Measurements from ENCODE around the gene FGF6. TPM values are rescaled to one million over a fixed set of nuclear protein-coding genes. Genes with fewer than 3 reads are reported as not detected.

Gene FGF6
- total and polyA plus RNA-seq, 10 of the 15 experiments (the other 5 are each of a cell fraction or from before 2014, with no cell fraction given) = not detected

- Histone ChIP-seq H3K27ac (ENCODE audit: control insufficient read depth, insufficient read depth) (no peak overlapping the region), H3K36me3 (ENCODE audit: control insufficient read depth in 2 of 2, insufficient read depth in 2 of 2, low read length in 1 of 2) (no peaks in the 10 kb centered on the region), H3K9me3 (replicated peaks; ENCODE audit: control insufficient read depth, insufficient read depth, low read length) (peaks cover 4% of the 10 kb centered on the region; the same call in 2 of the 3 replicates), H4K20me1 (ENCODE audit: control insufficient read depth, insufficient read depth) (no peaks in the 10 kb centered on the region), H3K4me2 (ENCODE audit: control insufficient read depth, insufficient read depth) (no peak overlapping the region), H3K27me3 (replicated peaks in 1 of 2; ENCODE audit: control insufficient read depth in 2 of 2, insufficient read depth in 2 of 2, low read length in 1 of 2) (no peaks in the 10 kb centered on the region; a peak in 1 of 4 replicates), H3K9ac (ENCODE audit: control insufficient read depth, insufficient read depth, low read length) (no peak overlapping the region), H3K79me2 (ENCODE audit: control insufficient read depth, insufficient read depth, low read length) (no peaks in the 10 kb centered on the region), H2AFZ (ENCODE audit: control insufficient read depth, low read depth, low read length) (no peak overlapping the region), H3K4me1 (ENCODE audit: control insufficient read depth, insufficient read depth, low read length) (no peaks in the 10 kb centered on the region), H3K4me3 (no peak overlapping the region)
- TF ChIP-seq ZZZ3 (IDR thresholded peaks at IDR 0.05; ENCODE audit: control insufficient read depth, insufficient read length, low read depth) = no peak
- TF ChIP-seq, protein P1, sequence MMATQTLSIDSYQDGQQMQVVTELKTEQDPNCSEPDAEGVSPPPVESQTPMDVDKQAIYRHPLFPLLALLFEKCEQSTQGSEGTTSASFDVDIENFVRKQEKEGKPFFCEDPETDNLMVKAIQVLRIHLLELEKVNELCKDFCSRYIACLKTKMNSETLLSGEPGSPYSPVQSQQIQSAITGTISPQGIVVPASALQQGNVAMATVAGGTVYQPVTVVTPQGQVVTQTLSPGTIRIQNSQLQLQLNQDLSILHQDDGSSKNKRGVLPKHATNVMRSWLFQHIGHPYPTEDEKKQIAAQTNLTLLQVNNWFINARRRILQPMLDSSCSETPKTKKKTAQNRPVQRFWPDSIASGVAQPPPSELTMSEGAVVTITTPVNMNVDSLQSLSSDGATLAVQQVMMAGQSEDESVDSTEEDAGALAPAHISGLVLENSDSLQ (IDR thresholded peaks at IDR 0.05) = no peak
- no peak for TF ChIP-seq YBX1 (IDR thresholded peaks at IDR 0.05)
- no peak for TF ChIP-seq WRNIP1 (IDR thresholded peaks at IDR 0.05; ENCODE audit: borderline replicate concordance, low read depth, low read length)
- no peak for TF ChIP-seq NFIC (IDR thresholded peaks at IDR 0.05; ENCODE audit: low read depth, low read length)
- no peak for TF ChIP-seq STAT1 (conservative IDR thresholded peaks at IDR 0.05)
- no peak for TF ChIP-seq JUND (IDR thresholded peaks at IDR 0.05; ENCODE audit: low read depth, low read length)
- TF ChIP-seq ZSCAN29 (IDR thresholded peaks at IDR 0.05) = no peak
- no peak for TF ChIP-seq ETV6 (conservative IDR thresholded peaks at IDR 0.05 in 1 of 2, IDR thresholded peaks at IDR 0.05 in 1 of 2; ENCODE audit: borderline replicate concordance in 1 of 2, low read depth in 1 of 2)
- TF ChIP-seq IRF4 (IDR thresholded peaks at IDR 0.05; ENCODE audit: low read depth, low read length) = no peak
- no peak for TF ChIP-seq MEF2B (IDR thresholded peaks at IDR 0.05; ENCODE audit: partially characterized antibody, poor library complexity, severe bottlenecking)
- TF ChIP-seq NR2C1 (IDR thresholded peaks at IDR 0.05) = no peak
- no peak for TF ChIP-seq CBFB (IDR thresholded peaks at IDR 0.05; ENCODE audit: low read depth)
- TF ChIP-seq JUNB (IDR thresholded peaks at IDR 0.05) = no peak
- TF ChIP-seq ZNF24 (IDR thresholded peaks at IDR 0.05) = no peak
- TF ChIP-seq TCF7 (IDR thresholded peaks at IDR 0.05; ENCODE audit: borderline replicate concordance) = no peak
- ChIA-PET SMC1A (ENCODE audit: uncharacterized antibody, unreplicated experiment) (no interaction called here), RAD21 (ENCODE audit: unreplicated experiment) (no interaction called here), CTCF (no interaction called here), POLR2A (no interaction called here)
- FAIRE-seq (no peak), ATAC-seq (no peak), DNase-seq (ENCODE audit: low read depth, low spot score) (no peak)
- no TSS peak for BruUV-seq (replicated peaks)
- 45% methylated on average over 9 of the region's 9 CpGs for WGBS (ENCODE audit: insufficient coverage, insufficient replicate concordance, low lambda C conversion rate, missing lambda C conversion rate)
- in situ Hi-C loops (cut with MboI) = no loop called here
- intact Hi-C loops (cut with micrococcal nuclease; ENCODE audit: unreplicated experiment) = no loop called here
These were observed 5.0 kb upstream of the FGF6 start for GRCh38 chr12:4450551-4451112.

All from GM12878 (cell line).